HL-60/S4 (cell line): Measurements from ENCODE around the gene PAFAH1B2.
"Not testable (repeated sequence)": the region's sequence is repeated elsewhere in the genome, so short reads cannot be mapped to it uniquely, and the experiment has no call there.

ENCODE experiments used
- in situ Hi-C: fragments of 300-500 bp; cut with MboI; formaldehyde crosslinking; loops from 2 replicates; pipeline ENCODE4 v1.14.3; 2022; ENCODE audit warnings: low sequenced_read_pairs

Gene PAFAH1B2

DNA sequence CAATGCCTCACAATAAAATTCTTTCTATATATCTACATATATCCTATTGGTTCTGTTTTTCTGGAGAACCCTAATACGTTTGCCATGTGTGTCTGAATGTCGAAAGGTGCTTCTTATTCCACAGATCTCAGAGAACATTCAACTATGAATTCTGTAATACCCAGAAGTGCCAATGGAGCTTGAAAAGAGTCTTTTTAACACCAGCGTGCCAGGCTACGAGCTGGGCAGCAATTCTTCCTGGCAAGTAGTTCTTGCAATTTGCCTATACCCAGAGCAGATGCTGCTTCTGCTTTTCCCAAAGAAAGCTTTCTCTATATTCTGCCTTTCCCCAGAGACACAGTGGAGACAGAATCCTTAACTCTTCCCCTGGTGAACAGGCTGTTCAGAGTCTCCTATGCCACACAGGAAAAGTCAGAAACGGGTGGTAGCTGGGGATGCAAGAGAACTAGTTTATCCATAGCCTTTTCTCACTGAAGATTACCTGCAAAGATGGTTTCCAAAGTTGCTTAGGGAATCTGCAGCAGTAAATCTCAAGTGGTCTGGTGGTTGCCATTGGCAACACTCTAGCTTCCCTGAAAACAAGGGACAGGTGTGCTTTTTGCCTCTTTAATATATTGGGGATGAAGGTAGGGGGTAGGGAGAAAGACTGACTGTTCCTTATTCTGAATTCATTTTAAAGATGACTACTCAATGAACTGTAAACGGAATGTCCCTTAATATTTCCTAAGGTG is 16.8 kb upstream of the PAFAH1B2 start:
- in situ Hi-C loops: no loop called here

DNA sequence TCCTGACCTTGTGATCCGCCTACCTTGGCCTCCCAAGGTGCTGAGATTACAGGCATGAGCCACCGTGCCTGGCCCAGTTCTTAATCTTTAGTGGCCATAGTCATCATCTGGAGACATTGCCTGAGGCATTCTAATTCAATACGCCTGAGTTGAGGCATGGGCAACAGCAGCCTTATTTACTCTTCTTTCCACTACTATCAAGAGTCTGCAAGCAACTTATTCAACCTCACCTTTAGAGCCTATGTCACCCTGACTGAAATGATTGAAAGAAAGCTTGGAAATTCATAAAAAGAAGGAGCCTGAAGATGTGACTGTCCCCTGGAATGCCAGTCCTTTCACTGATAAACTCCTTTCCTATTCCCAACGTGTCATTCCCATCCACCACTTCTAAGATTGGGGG is 15.8 kb upstream of the PAFAH1B2 start:
- in situ Hi-C loops: no loop called here

DNA sequence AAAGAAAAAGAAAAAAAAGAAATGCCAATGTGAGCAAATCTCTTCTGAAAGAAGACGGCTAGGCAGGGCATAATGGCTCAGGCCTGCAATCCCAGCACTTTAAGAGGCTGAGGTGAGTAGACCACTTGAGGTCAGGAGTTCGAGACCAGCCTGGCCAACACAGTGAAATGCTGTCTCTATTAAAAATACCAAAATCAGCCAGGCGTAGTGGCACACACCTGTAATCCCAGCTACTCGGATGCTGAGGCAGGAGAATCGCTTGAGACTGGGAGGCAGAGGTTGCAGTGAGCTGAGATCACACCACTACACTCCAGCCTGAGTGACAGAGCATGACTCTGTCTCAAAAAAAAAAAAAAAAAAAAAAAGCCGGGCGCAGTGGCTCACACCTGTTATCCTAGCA is 13.7 kb upstream of the PAFAH1B2 start:
- in situ Hi-C loops: not testable (repeated sequence)

DNA sequence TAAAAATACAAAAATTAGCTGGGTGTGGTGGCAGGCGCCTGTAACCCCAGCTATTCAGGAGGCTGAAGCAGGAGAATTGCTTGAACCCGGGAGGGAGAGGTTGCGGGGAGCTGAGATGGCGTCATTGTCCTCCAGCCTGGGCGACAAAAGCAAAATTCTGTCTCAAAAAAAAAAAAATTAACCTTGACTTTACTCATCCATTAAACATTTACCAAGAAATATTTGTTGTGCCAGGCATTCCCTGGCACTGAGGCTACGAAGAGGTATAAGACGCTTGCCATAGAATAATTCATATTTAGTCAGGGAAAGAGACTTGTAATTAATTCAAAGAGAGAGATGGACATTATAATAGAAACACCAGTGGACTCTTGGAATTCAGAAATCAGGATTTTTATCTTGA is 13.2 kb upstream of the PAFAH1B2 start:
- in situ Hi-C loops: no loop called here

DNA sequence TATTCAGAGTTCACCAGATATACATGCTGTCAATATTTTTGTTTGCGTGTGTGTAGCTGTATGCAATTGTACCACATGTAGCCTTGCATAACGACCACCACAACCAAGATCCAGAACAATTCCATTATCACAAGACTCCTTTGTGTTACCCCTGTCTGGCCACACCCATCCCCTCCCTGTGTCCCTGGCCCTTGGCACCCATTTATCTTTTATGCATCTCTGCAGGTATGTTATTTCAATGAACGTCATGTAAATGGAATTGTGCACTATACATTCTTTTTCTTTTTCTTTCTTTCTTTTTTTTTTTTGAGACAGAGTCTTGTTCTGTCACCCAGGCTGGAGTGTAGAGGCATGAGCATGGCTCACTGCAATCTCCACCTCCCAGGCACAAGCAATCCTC is 9.7 kb upstream of the PAFAH1B2 start:
- in situ Hi-C loops: no loop called here

DNA sequence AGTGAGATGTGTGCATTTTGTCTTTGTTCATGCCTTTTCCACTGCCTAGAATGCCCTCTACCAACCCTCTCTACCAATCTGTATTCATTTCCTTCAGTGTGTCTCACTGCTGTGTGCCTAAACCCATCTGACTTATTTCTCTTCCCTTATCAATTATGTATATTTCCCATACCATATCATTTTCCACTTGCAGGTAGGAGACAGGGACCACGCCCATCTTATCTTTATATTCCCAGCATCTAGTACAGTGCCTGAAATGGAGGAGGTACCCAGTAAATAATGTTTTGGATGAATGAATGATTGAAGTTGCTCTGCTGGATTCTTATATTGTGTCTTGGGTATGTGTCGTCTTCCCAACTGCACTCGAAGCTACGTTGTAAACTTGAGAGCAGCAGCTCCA is 9.1 kb upstream of the PAFAH1B2 start:
- in situ Hi-C loops: not testable (repeated sequence)

DNA sequence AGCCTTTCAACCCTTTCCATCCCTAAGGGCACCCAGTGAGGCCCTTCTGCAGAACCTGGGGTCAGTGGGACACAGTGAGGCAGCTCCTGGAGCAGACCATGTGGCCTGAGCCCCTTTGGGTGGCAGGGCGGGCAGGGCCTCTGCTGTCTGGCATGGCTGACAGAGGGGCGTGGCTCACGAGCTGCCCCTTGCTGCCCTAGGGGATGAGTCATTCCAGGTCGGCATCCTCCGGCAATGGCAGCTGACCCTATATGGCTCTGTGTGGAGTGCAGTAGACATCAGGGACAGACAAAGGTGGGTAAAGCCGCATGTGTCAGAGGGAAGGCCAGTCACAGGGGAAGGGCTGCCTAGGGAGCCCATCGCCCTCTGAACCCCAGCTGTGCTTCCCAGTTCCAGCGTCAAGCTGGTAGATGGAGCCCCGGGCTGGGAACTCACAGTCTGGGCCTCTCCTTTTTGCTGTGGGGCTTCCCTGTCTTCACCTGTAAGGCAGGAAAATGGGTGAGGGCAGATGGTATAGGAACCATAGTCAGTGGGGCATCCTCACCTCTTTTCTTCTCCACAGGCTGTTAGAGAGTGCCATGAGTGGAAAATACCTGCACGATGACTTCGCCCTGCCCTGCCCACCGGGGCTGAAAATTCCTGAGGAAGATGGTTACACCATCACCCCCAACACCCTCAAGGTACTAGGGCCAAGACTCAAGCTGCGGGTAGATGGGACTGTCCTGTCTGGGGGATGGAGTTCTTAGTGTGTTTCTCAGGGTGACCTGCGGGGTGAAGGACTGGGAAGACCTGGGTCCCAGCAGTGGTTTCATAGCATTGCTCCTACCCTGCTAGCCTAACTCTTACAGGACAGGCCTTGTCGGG is 6.6 kb upstream of the PAFAH1B2 start:
- in situ Hi-C loops: not testable (repeated sequence)

DNA sequence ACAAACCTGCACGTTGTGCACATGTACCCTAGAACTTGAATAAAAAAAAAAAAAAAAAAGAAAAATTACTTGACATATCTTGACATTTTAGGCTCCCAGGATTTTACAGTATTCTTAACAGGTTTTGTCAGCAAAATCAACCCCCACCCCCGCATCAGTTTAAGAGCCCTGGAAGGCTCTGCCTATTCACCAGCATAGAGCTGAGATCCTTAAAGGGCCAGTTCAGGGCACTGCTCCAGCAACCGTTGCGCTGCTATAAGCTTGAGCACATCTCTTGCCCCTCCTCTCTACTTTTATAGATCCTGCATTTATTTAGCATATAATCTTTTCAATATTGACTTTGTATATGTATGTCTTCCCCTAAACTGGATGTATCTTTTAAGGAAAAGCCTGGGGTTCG is 697 bp upstream of the PAFAH1B2 start:
- in situ Hi-C loops: no loop called here

DNA sequence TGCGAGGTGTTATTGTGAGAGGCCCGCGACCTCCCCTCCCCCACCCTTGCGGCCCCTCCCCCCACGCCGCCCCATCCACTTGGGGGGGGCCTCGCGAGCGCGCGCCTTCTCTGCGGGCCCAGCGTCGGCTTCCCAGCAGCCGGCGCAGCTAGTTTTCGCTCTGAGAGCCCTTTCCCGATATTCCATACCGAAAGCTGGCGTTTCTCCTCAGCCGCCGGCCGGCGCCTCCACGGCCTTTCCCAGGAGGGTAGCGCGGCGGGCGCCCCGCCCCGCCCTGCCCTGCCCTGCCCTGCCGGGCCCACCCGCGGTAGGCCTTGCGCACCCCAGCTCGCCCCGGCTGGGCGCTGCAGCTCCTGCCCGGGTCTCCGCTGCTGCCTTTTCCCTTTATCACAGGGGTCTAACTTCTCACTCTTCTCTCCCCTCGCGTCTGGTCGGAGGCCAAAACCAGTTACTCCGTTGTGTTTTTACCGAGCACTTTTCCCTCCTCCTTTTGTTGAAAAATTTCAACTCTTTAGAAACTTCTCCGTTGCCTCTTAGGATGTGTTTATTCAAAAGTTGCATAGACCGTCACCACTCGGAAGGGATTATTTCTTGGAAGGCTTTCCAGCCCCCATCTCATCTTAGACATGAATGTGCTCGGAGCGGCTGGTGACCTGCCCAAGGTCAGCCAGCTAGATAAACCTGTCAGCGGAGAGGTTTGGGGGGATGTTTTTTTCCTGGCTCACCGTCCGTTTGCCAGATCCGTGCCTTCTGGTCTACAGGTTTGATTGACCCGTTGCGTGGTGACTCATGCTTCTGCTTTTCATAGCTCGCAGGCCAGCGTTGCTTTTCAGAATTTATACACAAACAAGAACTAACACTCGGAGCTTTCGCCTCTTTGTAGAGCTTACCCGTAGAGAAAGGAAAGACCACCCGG is 648 bp downstream of the PAFAH1B2 start:
- in situ Hi-C loops: no loop called here

DNA sequence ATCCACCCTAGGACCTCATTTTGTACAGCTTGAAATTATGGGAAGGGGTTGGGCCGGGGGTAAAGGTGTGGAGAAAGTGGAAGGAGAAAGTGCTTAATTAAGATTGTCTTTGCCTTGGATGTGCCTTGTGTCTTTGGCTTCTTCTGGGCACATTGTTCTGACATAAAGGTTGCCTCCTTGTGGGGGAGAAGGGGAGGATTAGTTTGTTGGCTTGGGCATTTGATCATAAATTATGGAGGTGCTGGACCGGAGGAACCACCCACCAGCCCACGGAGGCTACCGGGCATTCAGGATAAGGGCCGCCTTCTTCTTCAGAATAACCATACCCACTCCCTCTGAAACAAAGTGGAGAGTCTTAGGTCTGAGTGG is 1.3 kb downstream of the PAFAH1B2 start:
- in situ Hi-C loops: no loop called here

DNA sequence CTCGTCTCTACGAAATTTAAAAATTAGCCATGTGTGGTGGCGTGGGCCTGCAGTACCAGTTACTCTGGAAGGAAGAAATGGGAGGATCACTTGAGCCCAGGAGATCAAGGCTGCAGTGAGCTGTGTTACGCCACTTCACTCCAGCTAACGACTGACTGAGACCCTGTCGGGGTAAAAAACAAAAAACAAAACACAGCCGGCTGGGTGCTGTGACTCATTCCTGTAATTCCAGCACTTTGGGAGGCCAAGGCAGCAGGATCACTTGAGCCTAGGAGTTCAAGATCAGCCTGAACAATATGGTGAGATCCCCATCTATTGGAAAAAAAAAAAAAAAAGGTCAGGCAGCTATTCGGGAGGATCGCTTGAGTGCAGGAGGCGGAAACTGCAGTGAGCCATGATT is 2.4 kb downstream of the PAFAH1B2 start:
- in situ Hi-C loops: no loop called here

DNA sequence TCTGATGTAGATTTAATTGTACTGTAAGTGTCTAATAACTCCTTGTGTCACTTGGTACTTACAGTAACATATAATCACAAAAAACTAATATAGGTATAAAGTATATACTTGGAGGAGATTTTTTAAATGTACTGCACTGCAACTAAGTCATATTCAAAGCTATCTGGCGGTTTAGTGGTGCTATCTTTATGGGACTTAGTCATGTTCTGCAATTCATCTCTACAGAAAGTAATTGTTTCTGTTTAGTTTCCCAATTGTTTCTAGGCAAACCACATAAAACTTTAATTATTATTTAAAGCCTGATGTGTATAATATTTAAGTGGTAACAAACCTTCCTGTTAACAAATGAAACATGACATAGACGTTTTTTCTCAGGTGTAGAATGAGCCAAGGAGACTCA is 8.0 kb downstream of the PAFAH1B2 start:
- in situ Hi-C loops: no loop called here

DNA sequence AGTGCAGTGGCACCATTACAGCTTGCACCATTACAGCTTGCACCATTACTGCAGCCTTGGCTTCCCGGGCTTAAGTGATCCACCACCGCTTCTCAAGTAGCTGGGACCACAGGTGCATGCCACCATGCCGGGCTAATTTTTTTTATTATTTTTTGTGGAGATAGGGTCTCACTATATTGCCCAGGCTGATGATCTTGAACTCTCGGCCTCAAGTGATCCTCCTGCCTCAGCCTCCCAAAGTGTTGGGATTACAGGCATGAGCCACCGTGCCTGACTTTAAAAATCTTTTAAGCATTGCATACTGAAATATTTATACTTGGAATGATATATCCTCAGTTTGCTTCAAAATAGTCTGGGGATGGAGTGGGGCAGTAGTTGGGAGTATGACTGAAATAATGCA is 10.4 kb downstream of the PAFAH1B2 start:
- in situ Hi-C loops: no loop called here

DNA sequence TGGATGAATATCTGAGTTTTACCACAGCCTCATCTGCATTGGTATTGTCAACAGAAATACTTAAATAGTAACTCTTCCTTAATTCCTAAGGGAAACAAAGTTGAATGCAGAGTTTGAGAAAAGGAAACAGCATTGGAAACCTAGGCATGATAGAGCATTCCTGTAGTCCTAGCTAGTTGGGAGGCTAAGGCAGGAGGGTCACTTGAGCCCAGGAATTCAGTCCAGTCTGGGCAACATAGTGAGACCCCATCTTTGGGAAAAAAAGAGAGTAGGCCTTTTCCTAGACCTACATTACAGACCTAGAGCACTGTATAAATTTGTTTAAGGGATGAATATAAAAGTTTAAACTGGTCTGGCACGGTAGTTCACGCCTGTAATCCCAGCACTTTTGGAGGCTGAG is 13.4 kb downstream of the PAFAH1B2 start:
- in situ Hi-C loops: no loop called here

DNA sequence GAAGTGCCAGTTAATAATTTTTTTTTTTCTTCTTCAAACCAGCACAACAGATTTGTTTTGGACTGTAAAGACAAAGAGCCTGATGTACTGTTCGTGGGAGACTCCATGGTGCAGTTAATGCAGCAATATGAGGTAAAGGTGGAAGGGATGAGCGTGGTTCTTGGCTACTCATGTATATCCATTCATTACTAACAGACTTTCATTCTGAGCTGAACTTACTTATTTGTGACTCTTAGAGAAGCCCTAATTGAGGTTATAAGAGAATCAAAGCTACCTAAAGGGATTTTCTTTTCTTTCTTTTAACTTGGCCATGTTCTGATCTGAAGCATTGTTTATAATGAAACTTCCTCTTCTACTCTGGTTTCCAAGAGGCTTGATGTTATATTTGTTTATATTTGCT is 15.8 kb downstream of the PAFAH1B2 start:
- in situ Hi-C loops: no loop called here

DNA sequence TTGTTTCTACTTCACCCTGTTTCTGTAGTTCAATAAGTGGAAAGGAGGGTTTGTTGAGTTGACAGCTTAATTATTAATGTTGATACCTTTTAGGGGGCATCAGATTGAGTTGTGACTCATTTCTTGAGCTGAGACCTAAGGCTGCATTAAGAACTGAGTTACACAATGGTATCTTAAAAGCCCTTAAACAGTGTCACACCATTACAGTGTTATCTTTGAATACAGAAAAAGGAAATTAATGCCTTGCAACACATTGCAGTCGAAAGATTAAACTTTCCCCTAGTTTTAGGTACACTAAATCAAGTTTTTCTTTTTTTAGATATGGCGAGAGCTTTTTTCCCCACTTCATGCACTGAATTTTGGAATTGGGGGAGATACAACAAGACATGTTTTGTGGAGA is 16.7 kb downstream of the PAFAH1B2 start:
- in situ Hi-C loops: no loop called here

DNA sequence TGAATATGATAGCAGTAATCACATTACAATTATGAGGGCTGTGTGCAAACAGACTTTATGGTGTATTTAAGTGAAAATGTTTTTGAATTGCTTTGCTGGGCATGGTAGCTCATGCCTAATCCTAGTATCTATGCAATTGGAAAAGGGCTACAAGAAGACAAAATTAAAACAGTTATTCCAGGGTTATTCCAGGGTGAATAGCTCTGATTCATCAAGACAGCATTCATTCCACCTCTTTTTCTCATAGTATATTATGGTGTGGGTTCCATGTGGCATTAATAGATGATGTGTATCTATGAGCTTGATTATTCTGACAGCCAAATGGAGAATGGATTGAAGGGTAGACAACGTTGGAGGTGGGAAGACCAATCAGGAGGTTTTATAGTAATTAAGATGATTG is 22.4 kb downstream of the PAFAH1B2 start:
- in situ Hi-C loops: no loop called here

DNA sequence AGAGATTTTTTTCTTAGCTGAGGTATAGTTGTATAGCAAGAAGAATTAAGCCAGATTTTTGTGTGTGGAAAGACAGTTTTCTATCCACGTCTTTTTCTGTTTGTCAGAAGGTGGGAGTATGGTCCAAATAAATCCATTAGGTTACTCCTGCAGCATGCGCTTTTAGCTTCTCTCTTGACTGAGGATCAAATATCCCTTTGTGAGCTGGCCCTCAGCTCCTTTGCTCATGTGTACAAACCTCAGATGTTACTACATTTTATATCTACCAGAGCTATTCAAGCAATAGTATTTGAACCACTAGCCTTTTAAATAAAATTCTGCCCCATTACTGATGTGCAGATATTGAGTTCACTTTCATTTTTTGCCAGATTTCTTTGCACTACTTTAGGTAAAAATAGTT is 25.6 kb downstream of the PAFAH1B2 start:
- in situ Hi-C loops: no loop called here

DNA sequence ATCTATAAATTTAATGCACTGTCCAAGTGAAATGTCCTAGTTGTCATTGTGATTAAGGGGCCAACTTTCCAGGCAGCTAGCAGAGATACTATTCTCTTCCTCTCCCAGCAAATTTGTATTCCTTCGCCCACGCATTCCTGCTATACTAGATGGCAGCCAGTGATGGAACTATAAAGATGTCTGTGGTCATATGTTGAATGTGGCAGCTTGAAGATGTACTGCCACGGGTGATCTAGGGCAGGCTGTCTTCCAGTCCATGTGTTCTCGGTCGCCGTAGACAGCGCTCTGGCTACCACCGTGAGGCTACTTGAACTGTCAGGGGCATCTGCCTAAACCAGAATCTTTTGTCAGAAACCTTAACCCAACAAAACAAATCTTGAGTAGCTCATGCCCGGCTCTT is 26.1 kb downstream of the PAFAH1B2 start:
- in situ Hi-C loops: no loop called here

DNA sequence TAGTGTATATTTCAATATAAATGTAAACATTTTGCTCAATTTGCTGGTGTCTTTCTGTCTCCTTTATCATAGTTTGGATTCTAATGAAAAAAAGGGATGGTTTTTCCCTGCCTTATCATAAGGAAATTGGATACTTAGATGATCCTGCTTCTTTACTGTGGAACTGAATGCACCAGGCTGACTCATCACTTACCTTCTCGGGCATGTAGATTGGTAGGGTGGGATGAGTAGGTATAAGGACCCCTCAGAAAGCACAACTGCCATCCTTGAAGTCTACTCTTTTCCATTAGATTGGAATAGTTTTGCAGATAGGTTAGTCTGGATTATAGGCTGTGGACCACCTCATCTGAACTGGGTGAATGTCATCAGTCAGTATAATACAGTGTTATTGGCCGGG is 26.9 kb downstream of the PAFAH1B2 start:
- in situ Hi-C loops: no loop called here

DNA sequence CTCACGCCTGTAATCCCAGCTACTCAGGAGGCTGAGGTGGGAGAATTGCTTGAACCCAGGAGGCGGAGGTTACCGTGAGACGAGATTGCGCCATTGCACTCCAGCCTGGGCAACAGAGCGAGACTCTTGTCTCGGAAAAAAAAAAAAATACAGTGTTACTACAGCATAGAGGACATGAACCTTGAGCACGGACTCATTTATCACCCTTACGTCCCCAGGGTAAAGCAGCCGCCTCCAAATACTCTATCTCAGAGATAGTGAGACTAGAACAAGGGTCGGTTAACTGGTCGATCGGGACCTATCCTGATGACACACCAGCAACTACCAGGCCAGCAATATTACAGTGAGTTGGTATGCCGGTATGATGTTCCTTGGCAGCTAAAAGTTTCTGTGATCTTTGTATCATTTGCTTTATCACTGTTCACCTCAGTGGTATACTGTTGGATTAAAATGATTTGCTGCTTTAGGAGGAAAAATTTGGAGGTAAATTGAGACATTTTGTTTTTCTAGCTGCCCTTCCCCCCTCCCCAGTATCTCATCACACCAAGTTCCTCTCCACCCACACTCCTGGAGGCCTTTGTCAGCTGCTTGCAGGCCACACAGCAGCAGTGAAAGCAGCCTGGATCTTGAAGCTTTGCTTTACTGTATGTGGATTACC is 27.4 kb downstream of the PAFAH1B2 start:
- in situ Hi-C loops: no loop called here
